WI38 (cell line): ENCODE results near the gene MRTFB.

ENCODE experiments used
- H3K4me3 ChIP-seq: 2 replicates; pipeline ENCODE4 v1.5.1; 2011; ENCODE audit warnings: low read depth, mild to moderate bottlenecking, control low read depth, low read length
- TF ChIP-seq, protein P1 (sequence below): IDR thresholded peaks from 2 replicates; pipeline ENCODE4 v1.5.1; 2012; ENCODE audit warnings: low read depth, mild to moderate bottlenecking, control low read depth, low read length

The MRTFB gene

GRCh38 chr16:14198012-14198411 is 126.9 kb downstream of the MRTFB start:
- no peak overlapping the region for H3K4me3 ChIP-seq
- TF ChIP-seq, protein P1, sequence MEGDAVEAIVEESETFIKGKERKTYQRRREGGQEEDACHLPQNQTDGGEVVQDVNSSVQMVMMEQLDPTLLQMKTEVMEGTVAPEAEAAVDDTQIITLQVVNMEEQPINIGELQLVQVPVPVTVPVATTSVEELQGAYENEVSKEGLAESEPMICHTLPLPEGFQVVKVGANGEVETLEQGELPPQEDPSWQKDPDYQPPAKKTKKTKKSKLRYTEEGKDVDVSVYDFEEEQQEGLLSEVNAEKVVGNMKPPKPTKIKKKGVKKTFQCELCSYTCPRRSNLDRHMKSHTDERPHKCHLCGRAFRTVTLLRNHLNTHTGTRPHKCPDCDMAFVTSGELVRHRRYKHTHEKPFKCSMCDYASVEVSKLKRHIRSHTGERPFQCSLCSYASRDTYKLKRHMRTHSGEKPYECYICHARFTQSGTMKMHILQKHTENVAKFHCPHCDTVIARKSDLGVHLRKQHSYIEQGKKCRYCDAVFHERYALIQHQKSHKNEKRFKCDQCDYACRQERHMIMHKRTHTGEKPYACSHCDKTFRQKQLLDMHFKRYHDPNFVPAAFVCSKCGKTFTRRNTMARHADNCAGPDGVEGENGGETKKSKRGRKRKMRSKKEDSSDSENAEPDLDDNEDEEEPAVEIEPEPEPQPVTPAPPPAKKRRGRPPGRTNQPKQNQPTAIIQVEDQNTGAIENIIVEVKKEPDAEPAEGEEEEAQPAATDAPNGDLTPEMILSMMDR = no peak

DNA sequence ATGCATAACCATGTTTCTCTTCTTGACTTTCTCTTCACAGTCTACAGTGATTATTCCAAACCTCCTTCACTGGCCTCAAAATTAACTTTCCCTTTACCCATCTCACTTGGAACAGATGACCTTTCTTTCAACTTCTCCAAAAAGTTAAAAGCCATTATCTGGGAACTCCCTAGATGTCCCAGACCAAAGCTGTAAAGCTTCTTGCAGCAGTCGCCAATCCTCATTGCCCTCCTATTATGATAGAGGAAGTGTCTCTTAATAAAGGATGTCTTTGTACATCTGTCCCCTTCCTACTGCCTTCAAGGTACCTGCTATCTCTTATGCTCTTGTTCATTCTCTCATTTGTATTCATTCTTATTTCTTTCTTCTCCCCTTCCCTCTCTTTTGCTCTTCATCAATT is 127.5 kb downstream of the MRTFB start:
- H3K4me3 ChIP-seq = no peak overlapping the region
- TF ChIP-seq, protein P1 = no peak

GRCh38 chr16:14199199-14199598 is 128.1 kb downstream of the MRTFB start:
- H3K4me3 ChIP-seq = no peak overlapping the region
- TF ChIP-seq, protein P1 = no peak

DNA sequence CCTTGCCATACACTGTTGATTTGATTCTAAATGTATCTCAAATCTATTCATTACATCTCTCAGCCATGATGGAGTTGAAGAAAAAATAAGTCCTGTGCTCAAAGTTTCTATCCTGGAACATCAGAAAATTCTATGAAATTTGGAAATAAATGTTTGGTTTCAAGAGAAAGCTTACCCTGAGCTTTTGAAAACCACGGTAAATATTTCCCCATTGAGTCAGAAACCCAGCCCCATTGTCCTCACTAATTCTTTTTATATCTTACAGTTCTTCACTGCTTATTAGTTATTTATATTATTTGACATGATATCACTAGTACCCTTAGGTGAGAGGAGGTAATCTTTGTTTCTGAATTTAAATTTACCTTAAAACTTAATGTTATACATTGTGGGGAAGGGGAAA is 128.5 kb downstream of the MRTFB start:
- TF ChIP-seq, protein P1 = no peak
- H3K4me3 ChIP-seq = no peak overlapping the region

DNA sequence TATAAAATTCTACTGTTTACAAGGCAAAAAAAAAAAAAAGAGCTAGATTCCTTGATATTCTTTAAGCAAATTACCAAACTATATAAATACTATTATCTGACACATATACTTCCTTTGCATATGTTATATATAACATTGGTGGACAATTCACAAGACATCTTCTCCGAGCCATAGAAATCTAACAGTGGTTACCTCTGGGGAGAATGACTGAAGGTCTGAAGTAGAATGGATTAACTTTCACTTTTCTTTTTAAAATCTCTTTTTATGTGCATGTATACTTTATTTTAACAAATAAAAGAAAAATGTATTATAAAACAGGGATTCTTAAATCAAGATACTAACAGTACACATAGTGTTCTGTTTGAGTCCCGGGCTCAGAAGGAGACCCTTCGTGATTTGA is 131.0 kb downstream of the MRTFB start:
- TF ChIP-seq, protein P1 = no peak

GRCh38 chr16:14202697-14203096 is 131.6 kb downstream of the MRTFB start:
- TF ChIP-seq, protein P1 = no peak
- no peak overlapping the region for H3K4me3 ChIP-seq

More for the DNA sequence above, 131.0 kb downstream of the MRTFB start:
- no peak overlapping the region for H3K4me3 ChIP-seq

GRCh38 chr16:14203166-14203565 is 132.0 kb downstream of the MRTFB start:
- TF ChIP-seq, protein P1 = no peak
- no peak overlapping the region for H3K4me3 ChIP-seq
